ENCODE data around the gene CRK.

The CRK gene

GRCh38 chr17:1485423-1486376 lies 29.7 kb upstream of the CRK start:
- DNase-seq = peak; percentile 26 to 50

- peak; percentile 23 to 44 for DNase-seq
These were observed 28.8 kb upstream of the CRK start for GRCh38 chr17:1484676-1485422.

- no peak for DNase-seq
These were observed 28.1 kb upstream of the CRK start for GRCh38 chr17:1484060-1484535.

- DNase-seq = no peak
These were observed 26.6 kb upstream of the CRK start for GRCh38 chr17:1482680-1483079.

- DNase-seq = no peak
These were observed 25.7 kb upstream of the CRK start for GRCh38 chr17:1481736-1482135.

GRCh38 chr17:1480747-1481465 lies 24.9 kb upstream of the CRK start:
- no peak for DNase-seq

- no peak for DNase-seq
These were observed 22.4 kb upstream of the CRK start for GRCh38 chr17:1478418-1478817.

GRCh38 chr17:1475321-1475854 lies 19.4 kb upstream of the CRK start:
- no peak for DNase-seq

- peak; percentile 23 to 64 for DNase-seq
These were observed 18.6 kb upstream of the CRK start for GRCh38 chr17:1474402-1475189.

- DNase-seq = peak; percentile 63 to 93
These were observed 17.8 kb upstream of the CRK start for GRCh38 chr17:1473841-1474240.

GRCh38 chr17:1473170-1473569 lies 17.1 kb upstream of the CRK start:
- no peak for DNase-seq

- DNase-seq = no peak
These were observed 16.1 kb upstream of the CRK start for GRCh38 chr17:1471911-1472821.

- no peak for DNase-seq
These were observed 15.5 kb upstream of the CRK start for GRCh38 chr17:1471490-1471889.

GRCh38 chr17:1470755-1471462 lies 14.9 kb upstream of the CRK start:
- no peak for DNase-seq

- no peak for DNase-seq
These were observed 14.2 kb upstream of the CRK start for GRCh38 chr17:1470071-1470754.

- no peak for DNase-seq
These were observed 13.3 kb upstream of the CRK start for GRCh38 chr17:1469231-1469852.

GRCh38 chr17:1467898-1468492 lies 12.0 kb upstream of the CRK start:
- peak in 1 of 2 donors; percentile 35 for DNase-seq

GRCh38 chr17:1467258-1467657 lies 11.2 kb upstream of the CRK start:
- no peak for DNase-seq

GRCh38 chr17:1464186-1464585 lies 8.2 kb upstream of the CRK start:
- DNase-seq = no peak
